Measurements from ENCODE around the gene LINGO4. TPM values are rescaled to one million over a fixed set of nuclear protein-coding genes. Genes with fewer than 3 reads are reported as not detected.

Gene LINGO4
- total RNA-seq, 1 donor from 2014 or later: not detected

DNA sequence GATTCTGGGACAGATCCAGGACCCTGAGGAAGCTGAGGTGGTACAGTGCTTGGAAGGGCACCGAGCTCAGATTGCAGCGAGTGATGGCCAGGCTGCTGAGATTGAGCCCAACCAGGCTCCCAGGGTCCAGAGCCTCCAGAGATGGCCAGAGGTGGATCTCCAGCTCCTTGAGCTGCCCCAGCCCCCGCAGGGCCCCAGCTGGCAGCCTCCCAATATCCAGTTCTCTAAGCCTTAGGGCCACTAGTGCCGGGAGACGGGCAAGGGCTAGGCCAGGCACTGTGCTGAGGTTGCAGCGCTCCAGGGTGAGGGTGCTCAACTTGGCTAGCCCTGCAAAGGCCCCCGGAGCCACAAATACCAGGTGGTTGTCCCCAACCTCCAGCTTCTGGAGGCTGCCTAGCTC, 3.4 kb downstream of the LINGO4 start:
- Mint-ChIP-seq H3K4me3 (ENCODE audit: unreplicated experiment) (no peak overlapping the region), H3K9me3 (ENCODE audit: unreplicated experiment) (no peaks in the 10 kb centered on the region), H3K27ac (ENCODE audit: unreplicated experiment) (no peak overlapping the region), H3K27me3 (ENCODE audit: unreplicated experiment) (peaks cover 60% of the 10 kb centered on the region), H3K36me3 (ENCODE audit: unreplicated experiment) (no peaks in the 10 kb centered on the region), H3K4me1 (ENCODE audit: unreplicated experiment) (no peaks in the 10 kb centered on the region)
- TF ChIP-seq CTCF (IDR thresholded peaks at IDR 0.05): no peak
- no peak for DNase-seq (ENCODE audit: extremely low spot score, unreplicated experiment)

DNA sequence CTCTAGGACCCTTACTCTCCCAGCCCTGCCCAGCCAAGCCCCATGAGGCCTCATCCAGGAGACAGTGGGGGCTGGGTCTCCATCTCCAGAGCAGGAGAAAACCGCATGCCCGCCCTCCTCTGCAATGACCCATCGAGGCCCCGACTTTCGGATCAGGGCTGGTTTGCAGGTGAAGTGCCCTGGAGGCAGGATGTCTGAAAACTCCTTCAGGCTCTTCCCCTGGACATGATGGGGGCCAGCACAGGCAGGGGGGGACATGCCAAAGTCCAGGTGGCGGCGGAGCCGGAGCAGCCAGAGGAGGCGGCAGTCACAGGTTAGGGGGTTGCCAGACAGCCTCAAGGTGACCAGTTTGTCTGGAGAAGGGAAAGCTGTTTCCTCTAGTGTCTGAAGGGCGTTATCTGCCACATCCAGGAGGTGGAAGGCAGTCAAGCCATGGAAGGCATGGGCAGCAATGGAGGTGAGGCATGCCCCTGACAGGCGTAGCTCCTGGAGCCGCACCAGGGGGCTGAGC, 3.9 kb downstream of the LINGO4 start:
- no peak for TF ChIP-seq CTCF (IDR thresholded peaks at IDR 0.05)
- Mint-ChIP-seq H3K27me3 (ENCODE audit: unreplicated experiment) (peaks cover 56% of the 10 kb centered on the region), H3K27ac (ENCODE audit: unreplicated experiment) (no peak overlapping the region), H3K9me3 (ENCODE audit: unreplicated experiment) (no peaks in the 10 kb centered on the region), H3K36me3 (ENCODE audit: unreplicated experiment) (no peaks in the 10 kb centered on the region), H3K4me3 (ENCODE audit: unreplicated experiment) (no peak overlapping the region), H3K4me1 (ENCODE audit: unreplicated experiment) (no peaks in the 10 kb centered on the region)
- DNase-seq (ENCODE audit: extremely low spot score, unreplicated experiment): peak; percentile 76

DNA sequence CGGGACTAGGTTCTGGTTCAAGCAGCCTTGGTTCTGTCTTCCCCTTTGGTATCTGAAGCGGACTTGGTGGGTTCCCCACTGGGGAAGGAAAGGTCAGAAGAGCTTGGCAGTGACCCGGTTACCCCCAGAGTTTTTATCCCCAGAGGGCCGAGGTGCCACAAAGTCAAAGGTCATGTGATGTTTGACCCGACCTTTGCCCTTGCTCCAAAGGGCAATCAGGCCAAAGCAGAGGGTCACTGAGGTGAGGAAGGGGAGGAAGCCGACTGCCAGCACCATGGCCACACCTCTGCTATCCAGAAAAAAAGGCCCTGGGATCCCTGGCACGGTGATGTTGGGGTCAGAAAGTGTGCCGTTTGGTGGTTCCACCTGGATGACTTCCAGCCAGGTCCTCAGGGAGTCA, 4.4 kb downstream of the LINGO4 start:
- H3K27ac Mint-ChIP-seq (ENCODE audit: unreplicated experiment): no peak overlapping the region
- no peak overlapping the region for H3K4me3 Mint-ChIP-seq (ENCODE audit: unreplicated experiment)
- peaks cover 52% of the 10 kb centered on the region for H3K27me3 Mint-ChIP-seq (ENCODE audit: unreplicated experiment)
- H3K9me3 Mint-ChIP-seq (ENCODE audit: unreplicated experiment): no peaks in the 10 kb centered on the region
- no peaks in the 10 kb centered on the region for H3K36me3 Mint-ChIP-seq (ENCODE audit: unreplicated experiment)
- DNase-seq (ENCODE audit: extremely low spot score, unreplicated experiment): no peak
- no peak for TF ChIP-seq CTCF (IDR thresholded peaks at IDR 0.05)
- H3K4me1 Mint-ChIP-seq (ENCODE audit: unreplicated experiment): no peaks in the 10 kb centered on the region

GRCh38 chr1:151799179-151800022, 5.8 kb downstream of the LINGO4 start:
- H3K27ac Mint-ChIP-seq (ENCODE audit: unreplicated experiment): no peak overlapping the region
- H3K36me3 Mint-ChIP-seq (ENCODE audit: unreplicated experiment): no peaks in the 10 kb centered on the region
- no peak overlapping the region for H3K4me3 Mint-ChIP-seq (ENCODE audit: unreplicated experiment)
- H3K9me3 Mint-ChIP-seq (ENCODE audit: unreplicated experiment): no peaks in the 10 kb centered on the region
- peaks cover 38% of the 10 kb centered on the region for H3K27me3 Mint-ChIP-seq (ENCODE audit: unreplicated experiment)
- no peaks in the 10 kb centered on the region for H3K4me1 Mint-ChIP-seq (ENCODE audit: unreplicated experiment)
- DNase-seq (ENCODE audit: extremely low spot score, unreplicated experiment): no peak
- TF ChIP-seq CTCF (IDR thresholded peaks at IDR 0.05): no peak

DNA sequence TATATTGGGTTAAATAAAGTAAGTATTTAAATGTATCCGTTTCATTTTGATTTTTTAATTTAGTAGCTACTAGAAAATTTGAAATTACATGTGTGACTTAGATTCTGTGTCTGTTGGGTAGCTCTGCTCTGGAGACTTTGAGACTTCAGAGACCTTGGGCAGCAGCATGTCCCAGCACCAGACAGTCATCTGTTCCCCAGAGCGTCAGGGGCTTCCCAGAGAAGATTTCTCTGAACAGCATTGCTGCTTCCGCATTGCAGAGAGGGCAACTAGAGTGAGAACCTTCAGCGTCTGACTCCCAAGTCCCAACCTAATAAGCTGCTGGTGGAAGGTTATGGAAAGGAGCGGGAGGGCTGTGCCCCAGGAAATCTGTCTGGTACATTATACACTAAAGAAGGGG, 6.6 kb downstream of the LINGO4 start:
- TF ChIP-seq CTCF (IDR thresholded peaks at IDR 0.05): no peak
- DNase-seq (ENCODE audit: extremely low spot score, unreplicated experiment): no peak
- no peaks in the 10 kb centered on the region for H3K4me1 Mint-ChIP-seq (ENCODE audit: unreplicated experiment)
- no peaks in the 10 kb centered on the region for H3K36me3 Mint-ChIP-seq (ENCODE audit: unreplicated experiment)
- no peak overlapping the region for H3K27ac Mint-ChIP-seq (ENCODE audit: unreplicated experiment)
- no peak overlapping the region for H3K4me3 Mint-ChIP-seq (ENCODE audit: unreplicated experiment)
- H3K9me3 Mint-ChIP-seq (ENCODE audit: unreplicated experiment): no peaks in the 10 kb centered on the region
- H3K27me3 Mint-ChIP-seq (ENCODE audit: unreplicated experiment): peaks cover 31% of the 10 kb centered on the region

Measured in osteocyte (in vitro differentiated cells).